K562 (cell line): ENCODE results near the gene UBE2M. TPM values are rescaled to one million over a fixed set of nuclear protein-coding genes. Genes with fewer than 3 reads are reported as not detected.

ENCODE experiments used
- CTBP1 ChIP-seq: fragments of 450-650 bp; IDR thresholded peaks from 2 replicates; pipeline ENCODE4 v1.6.1; 2016; ENCODE audit warnings: borderline replicate concordance
- E2F8 ChIP-seq: fragments of 450-650 bp; IDR thresholded peaks from 2 replicates; pipeline ENCODE4 v1.7.1; 2018; ENCODE audit warnings: mild to moderate bottlenecking, low read depth; ENCODE audit not compliant: partially characterized antibody
- FOXK2 ChIP-seq, 2 experiments: fragments of 450-650 bp; IDR thresholded peaks in 1 of 2; conservative IDR thresholded peaks in 1 of 2; 2 replicates each; pipeline ENCODE4 v1.6.1; 2016; ENCODE audit warnings: low read depth in 2 of 2, mild to moderate bottlenecking in 1 of 2
- ID3 ChIP-seq, 2 experiments: fragments of 250-450 bp in 1 of 2; fragments of 450-650 bp in 1 of 2; sonication (Bioruptor Pico) in 1 of 2; IDR thresholded peaks; 2 replicates each; pipeline versions ENCODE4 v1.6.1 to v1.8.0; 2016 to 2021; ENCODE audit warnings: mild to moderate bottlenecking in 2 of 2, moderate library complexity in 2 of 2, missing compliant biosample characterization in 1 of 2, missing genetic modification characterization in 1 of 2
- IFI16 ChIP-seq: fragments of 250-450 bp; sonication (Bioruptor Pico); IDR thresholded peaks from 2 replicates; pipeline ENCODE4 v2.1.2; 2022; ENCODE audit warnings: mild to moderate bottlenecking, inconsistent platforms
- MBD1 ChIP-seq: fragments of 250-450 bp; sonication (Bioruptor Pico); IDR thresholded peaks from 2 replicates; pipeline ENCODE4 v1.8.0; 2022; ENCODE audit warnings: inconsistent platforms
- MLX ChIP-seq, 2 experiments: fragments of 450-650 bp in 1 of 2; sonication (generic) in 1 of 2; formaldehyde crosslinking; conservative IDR thresholded peaks; 2 replicates each; pipeline versions ENCODE4 v1.4.0 to v1.8.1; 2020 to 2022; ENCODE audit warnings: mild to moderate bottlenecking in 1 of 2, missing genetic modification reagents in 1 of 2
- NONO ChIP-seq, 2 experiments: fragments of 200-400 bp in 1 of 2; fragments of 450-650 bp in 1 of 2; formaldehyde crosslinking in 1 of 2; IDR thresholded peaks; 2 replicates each; pipeline ENCODE4 v1.6.1; 2017; ENCODE audit warnings: low read depth in 2 of 2, mild to moderate bottlenecking in 2 of 2, moderate library complexity in 2 of 2, low read length in 1 of 2
- NR2C1 ChIP-seq, 2 experiments: fragments of 450-650 bp; IDR thresholded peaks; 2 replicates each; pipeline ENCODE4 v1.6.1; 2017; ENCODE audit warnings: mild to moderate bottlenecking in 2 of 2, antibody characterized with exemption in 1 of 2, inconsistent platforms in 1 of 2, missing compliant biosample characterization in 1 of 2, missing genetic modification characterization in 1 of 2
- POLR2B ChIP-seq: fragments of 450-650 bp; IDR thresholded peaks from 2 replicates; pipeline ENCODE4 v1.6.1; 2018; ENCODE audit warnings: low read depth; ENCODE audit not compliant: partially characterized antibody
- ZNF449 ChIP-seq: fragments of 250-450 bp; sonication (Bioruptor Pico); IDR thresholded peaks from 2 replicates; pipeline ENCODE4 v1.8.0; 2022; ENCODE audit warnings: moderate library complexity, mild to moderate bottlenecking, inconsistent platforms
- ZNF639 ChIP-seq, 2 experiments: fragments of 200-800 bp in 1 of 2; sonication (Bioruptor generic) in 1 of 2; sonication (generic) in 1 of 2; formaldehyde crosslinking in 1 of 2; IDR thresholded peaks in 1 of 2; conservative IDR thresholded peaks in 1 of 2; 2 replicates each; pipeline versions ENCODE4 v1.5.0 to v1.6.1; 2016 to 2020; ENCODE audit warnings: missing compliant biosample characterization in 1 of 2, missing genetic modification characterization in 1 of 2, missing genetic modification reagents in 1 of 2
- ZSCAN32 ChIP-seq: fragments of 450-650 bp; formaldehyde crosslinking; IDR thresholded peaks from 2 replicates; pipeline ENCODE4 v1.4.0; 2020; ENCODE audit warnings: mild to moderate bottlenecking, moderate library complexity
- polyA plus RNA-seq, 8 experiments: library from polyadenylated mRNA; depleted of rRNA in 4 of 8; stranded (reverse) in 5 of 8; unstranded in 3 of 8; fragments of >200 nt; fragmentation: Nextera tagmentation in 2 of 8; fragmentation: Illumina TruSeq in 1 of 8; extraction: Ambion mirVana in 2 of 8; extraction: Trizol in 1 of 8; gene quantifications; 2 replicates each; pipeline versions ENCODE4 v1.2.1 to v1.2.3, GENCODE V29; 2011 to 2014; ENCODE audit warnings: inconsistent platforms in 1 of 8, missing spikeins in 1 of 8
- total RNA-seq, 7 experiments: library from RNA; depleted of rRNA in 6 of 7; stranded (reverse); fragments of >200 nt in 6 of 7; fragmentation: Illumina TruSeq in 2 of 7; extraction: Trizol in 2 of 7; gene quantifications; 2 replicates each; pipeline versions ENCODE4 v1.2.1 to v1.2.3, GENCODE V29; 2011 to 2021; ENCODE audit warnings: low replicate concordance in 1 of 7

Gene UBE2M
- total and polyA plus RNA-seq, 9 of the 15 experiments (the other 6 are each of a cell fraction or from before 2014, with no cell fraction given) = 0.92 to 163 (median 85.7) TPM

GRCh38 chr19:58558623-58559274, 338 bp upstream of the UBE2M start (continued):
- TF ChIP-seq ZNF639 (CRISPR knock-in tag; conservative IDR thresholded peaks at IDR 0.05 in 1 of 2, IDR thresholded peaks at IDR 0.05 in 1 of 2) (peak in 1 of 2 experiments; percentile 20; a peak in 1 of 4 replicates), FOXK2 (conservative IDR thresholded peaks at IDR 0.05 in 1 of 2, IDR thresholded peaks at IDR 0.05 in 1 of 2; ENCODE audit: low read depth in 2 of 2) (0 out of 4 replicates have a peak, but pooled peaks of 1 of the 2 experiments have one; percentile 14), POLR2B (peak; percentile 46), E2F8 (peak; percentile 78), MBD1 (CRISPR knock-in tag) (no peak), ID3 (CRISPR knock-in tag; IDR thresholded peaks at IDR 0.05) (no peak), ID3 (tag; IDR thresholded peaks at IDR 0.05) (no peak), NR2C1 (IDR thresholded peaks at IDR 0.05) (peak; percentile 71; the same call in 1 of the 2 replicates), NR2C1 (tag; IDR thresholded peaks at IDR 0.05) (no peak), NONO (IDR thresholded peaks at IDR 0.05; ENCODE audit: low read depth in 2 of 2, low read length in 1 of 2) (0 out of 4 replicates have a peak, but pooled peaks of 1 of the 2 experiments have one; percentile 23), MLX (CRISPR knock-in tag; conservative IDR thresholded peaks at IDR 0.05) (peak in 1 of 2 experiments; percentile 76; a peak in 1 of 4 replicates), ZSCAN32 (no peak), ZNF449 (CRISPR knock-in tag) (no peak), IFI16 (CRISPR knock-in tag) (no peak), CTBP1 (peak; percentile 65; the same call in 1 of the 2 replicates)
